ENCODE data around the gene ATP6V1F.

ATP6V1F gene

GRCh38 chr7:128845987-128846386 is 16.7 kb upstream of the ATP6V1F start:
- Histone ChIP-seq H4K20me1 (ENCODE audit: insufficient read depth, low read length, poor library complexity, severe bottlenecking) (no peaks in the 10 kb centered on the region), H3K9ac (ENCODE audit: low read depth, low read length, poor library complexity, severe bottlenecking) (no peak overlapping the region), H3K36me3 (ENCODE audit: insufficient read depth, low read length) (no peaks in the 10 kb centered on the region)

GRCh38 chr7:128846781-128847444 is 15.7 kb upstream of the ATP6V1F start:
- Histone ChIP-seq H4K20me1 (ENCODE audit: insufficient read depth, low read length, poor library complexity, severe bottlenecking) (no peaks in the 10 kb centered on the region), H3K79me2 (ENCODE audit: insufficient read depth, low read length) (no peaks in the 10 kb centered on the region), H3K9ac (ENCODE audit: low read depth, low read length, poor library complexity, severe bottlenecking) (no peak overlapping the region), H3K9me3 (ENCODE audit: insufficient read depth, low read depth, low read length) (no peaks in the 10 kb centered on the region), H3K4me2 (ENCODE audit: low read depth, low read length, poor library complexity, severe bottlenecking) (no peak overlapping the region), H3K9me2 (replicated peaks; ENCODE audit: low read depth, low read length) (no peaks in the 10 kb centered on the region), H3K4me1 (ENCODE audit: insufficient read depth, low read length, poor library complexity, severe bottlenecking) (peaks cover under 1% of the 10 kb centered on the region), H3K4me3 (ENCODE audit: low read length, poor library complexity, severe bottlenecking) (no peak overlapping the region), H3K27me3 (ENCODE audit: insufficient read depth, low read length, poor library complexity, severe bottlenecking) (no peaks in the 10 kb centered on the region), H2AFZ (ENCODE audit: low read length) (no peak overlapping the region), H3F3A (ENCODE audit: low read depth) (no peaks in the 10 kb centered on the region), H3K36me3 (ENCODE audit: insufficient read depth, low read length) (no peaks in the 10 kb centered on the region)
- TF ChIP-seq EZH2phosphoT487 (IDR thresholded peaks at IDR 0.05; ENCODE audit: borderline replicate concordance) (no peak), CTCF (conservative IDR thresholded peaks at IDR 0.05; ENCODE audit: low read length) (no peak)

More at GRCh38 chr7:128845987-128846386, 16.7 kb upstream of the ATP6V1F start:
- H3K9me2 ChIP-seq (replicated peaks; ENCODE audit: low read depth, low read length) = no peaks in the 10 kb centered on the region
- no peak overlapping the region for H2AFZ ChIP-seq (ENCODE audit: low read length)
- H3K9me3 ChIP-seq (ENCODE audit: insufficient read depth, low read depth, low read length) = no peaks in the 10 kb centered on the region
- peaks cover 7% of the 10 kb centered on the region for H3K4me1 ChIP-seq (ENCODE audit: insufficient read depth, low read length, poor library complexity, severe bottlenecking)
- no peak overlapping the region for H3K4me3 ChIP-seq (ENCODE audit: low read length, poor library complexity, severe bottlenecking)
- no peaks in the 10 kb centered on the region for H3K79me2 ChIP-seq (ENCODE audit: insufficient read depth, low read length)
- no peak overlapping the region for H3K4me2 ChIP-seq (ENCODE audit: low read depth, low read length, poor library complexity, severe bottlenecking)
- H3F3A ChIP-seq (ENCODE audit: low read depth) = no peaks in the 10 kb centered on the region
- TF ChIP-seq EZH2phosphoT487 (IDR thresholded peaks at IDR 0.05; ENCODE audit: borderline replicate concordance) (no peak), CTCF (conservative IDR thresholded peaks at IDR 0.05; ENCODE audit: low read length) (no peak)
- H3K27me3 ChIP-seq (ENCODE audit: insufficient read depth, low read length, poor library complexity, severe bottlenecking) = no peaks in the 10 kb centered on the region

GRCh38 chr7:128847721-128848211 is 14.9 kb upstream of the ATP6V1F start:
- Histone ChIP-seq H3F3A (ENCODE audit: low read depth) (no peaks in the 10 kb centered on the region), H3K27me3 (ENCODE audit: insufficient read depth, low read length, poor library complexity, severe bottlenecking) (no peaks in the 10 kb centered on the region), H3K4me3 (ENCODE audit: low read length, poor library complexity, severe bottlenecking) (no peak overlapping the region), H3K9me2 (replicated peaks; ENCODE audit: low read depth, low read length) (no peaks in the 10 kb centered on the region), H3K4me1 (ENCODE audit: insufficient read depth, low read length, poor library complexity, severe bottlenecking) (no peaks in the 10 kb centered on the region), H3K4me2 (ENCODE audit: low read depth, low read length, poor library complexity, severe bottlenecking) (no peak overlapping the region), H3K9ac (ENCODE audit: low read depth, low read length, poor library complexity, severe bottlenecking) (no peak overlapping the region), H4K20me1 (ENCODE audit: insufficient read depth, low read length, poor library complexity, severe bottlenecking) (no peaks in the 10 kb centered on the region), H3K9me3 (ENCODE audit: insufficient read depth, low read depth, low read length) (no peaks in the 10 kb centered on the region), H3K36me3 (ENCODE audit: insufficient read depth, low read length) (no peaks in the 10 kb centered on the region), H2AFZ (ENCODE audit: low read length) (no peak overlapping the region), H3K79me2 (ENCODE audit: insufficient read depth, low read length) (no peaks in the 10 kb centered on the region)
- TF ChIP-seq CTCF (conservative IDR thresholded peaks at IDR 0.05; ENCODE audit: low read length) (no peak), EZH2phosphoT487 (IDR thresholded peaks at IDR 0.05; ENCODE audit: borderline replicate concordance) (no peak)

All from Loucy (cell line).